GM23338 (cell line): Measurements from ENCODE around the gene HES4. TPM values are rescaled to one million over a fixed set of nuclear protein-coding genes. Genes with fewer than 3 reads are reported as not detected.

Source experiments
- ATAC-seq: fragments of 200-7000 bp; cut with Tn5 transposase; 3 replicates; pipeline ENCODE4 v1.9.1; 2020
- DNase-seq: peaks from one replicate; pipeline ENCODE4 v3.0.0-alpha.2; 2015; ENCODE audit warnings: low spot score
- H2AFZ ChIP-seq: fragments of 200-600 bp; sonication (generic); 2 replicates; pipeline ENCODE4 v1.8.0; 2016; ENCODE audit warnings: antibody characterized with exemption, mild to moderate bottlenecking, moderate library complexity
- H3F3A ChIP-seq: fragments of 200-600 bp; sonication (generic); replicated peaks from 2 replicates; pipeline ENCODE4 v1.8.0; 2017; ENCODE audit warnings: antibody characterized with exemption, mixed run types, low read depth
- H3K27ac ChIP-seq: fragments of 200-600 bp; sonication (generic); 2 replicates; pipeline ENCODE4 v1.6.1; 2016; ENCODE audit warnings: low read depth
- H3K27me3 ChIP-seq: fragments of 200-600 bp; sonication (generic); 2 replicates; pipeline ENCODE4 v1.8.0; 2016; ENCODE audit warnings: mild to moderate bottlenecking, mixed run types, moderate library complexity; ENCODE audit not compliant: insufficient read depth
- H3K36me3 ChIP-seq: fragments of 200-600 bp; sonication (generic); 2 replicates; pipeline ENCODE4 v1.8.0; 2016; ENCODE audit warnings: mild to moderate bottlenecking; ENCODE audit not compliant: insufficient read depth
- H3K4me1 ChIP-seq: fragments of 200-600 bp; sonication (generic); 2 replicates; pipeline ENCODE4 v1.8.0; 2016; ENCODE audit warnings: mild to moderate bottlenecking, moderate library complexity; ENCODE audit not compliant: insufficient read depth
- H3K4me2 ChIP-seq: fragments of 200-600 bp; sonication (generic); 2 replicates; pipeline ENCODE4 v1.7.1; 2017; ENCODE audit warnings: mixed run types
- H3K4me3 ChIP-seq: fragments of 200-600 bp; sonication (generic); 2 replicates; pipeline ENCODE4 v1.6.1; 2016; ENCODE audit warnings: mixed run types
- H3K79me2 ChIP-seq: fragments of 200-600 bp; sonication (generic); replicated peaks from 2 replicates; pipeline ENCODE4 v1.8.0; 2017; ENCODE audit warnings: mild to moderate bottlenecking; ENCODE audit not compliant: insufficient read depth
- H3K9me2 ChIP-seq: fragments of 200-600 bp; sonication (generic); 2 replicates; pipeline ENCODE4 v1.8.0; 2017; ENCODE audit not compliant: insufficient read depth
- H4K20me1 ChIP-seq: fragments of 200-600 bp; sonication (generic); replicated peaks from 2 replicates; pipeline ENCODE4 v1.8.0; 2017; ENCODE audit warnings: mild to moderate bottlenecking; ENCODE audit not compliant: insufficient read depth
- H3K27ac Mint-ChIP-seq: 2 replicates; pipeline ENCODE4 v1.8.0; 2020; ENCODE audit warnings: inconsistent platforms, mild to moderate bottlenecking, moderate library complexity, mixed read lengths
- H3K27me3 Mint-ChIP-seq: 3 replicates; pipeline ENCODE4 v1.8.0; 2022; ENCODE audit warnings: low read depth, mild to moderate bottlenecking, moderate library complexity, mixed read lengths, inconsistent platforms; ENCODE audit not compliant: insufficient read depth, poor library complexity
- H3K36me3 Mint-ChIP-seq: 3 replicates; pipeline ENCODE4 v1.8.0; 2021; ENCODE audit warnings: low read depth, mild to moderate bottlenecking, inconsistent platforms, moderate library complexity, mixed read lengths
- H3K4me1 Mint-ChIP-seq: 3 replicates; pipeline ENCODE4 v1.8.0; 2020; ENCODE audit warnings: mild to moderate bottlenecking, inconsistent platforms, mixed read lengths
- H3K4me3 Mint-ChIP-seq: 3 replicates; pipeline ENCODE4 v1.8.0; 2021; ENCODE audit warnings: moderate library complexity, mild to moderate bottlenecking, inconsistent platforms, mixed read lengths
- H3K9me3 Mint-ChIP-seq: 3 replicates; pipeline ENCODE4 v1.8.0; 2020; ENCODE audit warnings: moderate library complexity, mild to moderate bottlenecking, inconsistent platforms, mixed read lengths
- CREB1 ChIP-seq: fragments of 250-450 bp; sonication (Bioruptor Pico); IDR thresholded peaks from 2 replicates; pipeline ENCODE4 v1.5.0; 2020; ENCODE audit warnings: low read depth, mild to moderate bottlenecking, moderate library complexity
- CTCF ChIP-seq, 2 experiments: fragments of 200-600 bp in 1 of 2; sonication (generic) in 1 of 2; conservative IDR thresholded peaks; 2 replicates each; pipeline versions ENCODE4 v1.5.1 to v1.6.1; 2016 to 2017; ENCODE audit warnings: antibody characterized with exemption in 2 of 2, low read depth in 2 of 2, mild to moderate bottlenecking in 2 of 2, moderate library complexity in 1 of 2
- NANOG ChIP-seq: IDR thresholded peaks from 2 replicates; pipeline ENCODE4 v1.6.1; 2016; ENCODE audit warnings: antibody characterized with exemption, borderline replicate concordance
- REST ChIP-seq: IDR thresholded peaks from one replicate; pipeline ENCODE4 v1.6.1; 2018; ENCODE audit warnings: antibody characterized with exemption; ENCODE audit not compliant: unreplicated experiment
- STAT1 ChIP-seq: IDR thresholded peaks from one replicate; pipeline ENCODE4 v1.6.1; 2016; ENCODE audit warnings: antibody characterized with exemption; ENCODE audit not compliant: unreplicated experiment
- ZNF114 ChIP-seq: fragments of 250-450 bp; sonication (Bioruptor Pico); IDR thresholded peaks from 2 replicates; pipeline ENCODE4 v1.5.0; 2020; ENCODE audit warnings: mild to moderate bottlenecking, moderate library complexity
- ZNF462 ChIP-seq: fragments of 250-450 bp; sonication (Bioruptor Pico); IDR thresholded peaks from 2 replicates; pipeline ENCODE4 v1.5.0; 2020; ENCODE audit warnings: mild to moderate bottlenecking, moderate library complexity
- polyA plus RNA-seq: library from polyadenylated mRNA; unstranded; fragments of >200 nt; fragmentation: Nextera tagmentation; extraction: Ambion mirVana; gene quantifications from 2 replicates; pipeline ENCODE4 v1.2.1, GENCODE V29; 2016
- total RNA-seq: library from RNA; depleted of rRNA; stranded (reverse); fragments of >200 nt; shearing (Covaris generic); gene quantifications from 2 replicates; pipeline ENCODE4 v1.2.3, GENCODE V29; 2014

Gene HES4
- total and polyA plus RNA-seq, 2 experiments from 2014 or later = 2.3 to 6.7 TPM

- Histone ChIP-seq H3K36me3 (no peaks in the 10 kb centered on the region), H3K9me2 (no peaks in the 10 kb centered on the region), H4K20me1 (peaks cover 4% of the 10 kb centered on the region; the same call in 1 of the 2 replicates), H3F3A (no peaks in the 10 kb centered on the region), H3K4me2 (no peak overlapping the region; the same call in 1 of the 2 replicates), H3K79me2 (0 out of 2 replicates have a peak, but pooled peaks cover 5% of the 10 kb centered on the region), H3K4me3 (no peak overlapping the region), H3K27ac (no peak overlapping the region), H3K4me1 (peaks cover 47% of the 10 kb centered on the region), H2AFZ (no peak overlapping the region), H3K27me3 (no peaks in the 10 kb centered on the region; the same call in 1 of the 2 replicates)
- Mint-ChIP-seq H3K9me3 (no peaks in the 10 kb centered on the region), H3K4me1 (peaks cover 34% of the 10 kb centered on the region), H3K4me3 (no peak overlapping the region), H3K27ac (no peak overlapping the region), H3K27me3 (peaks cover 23% of the 10 kb centered on the region), H3K36me3 (peaks cover 20% of the 10 kb centered on the region)
- DNase-seq (no peak), ATAC-seq (no peak)
- TF ChIP-seq NANOG = no peak
- TF ChIP-seq ZNF462 (CRISPR knock-in tag) = no peak
- no peak for TF ChIP-seq STAT1
- no peak for TF ChIP-seq CTCF (conservative IDR thresholded peaks at IDR 0.05; ENCODE audit: low read depth in 2 of 2)
- no peak for TF ChIP-seq ZNF114 (CRISPR knock-in tag)
- no peak for TF ChIP-seq REST
- no peak for TF ChIP-seq CREB1 (CRISPR knock-in tag)
These were observed 22.6 kb upstream of the HES4 start for GRCh38 chr1:1022302-1023009.
